LNCaP clone FGC (cell line): Measurements from ENCODE around the gene HAUS3.

Experiments used
- DNase-seq: peaks from one replicate; pipeline ENCODE4 v3.0.0-alpha.2; 2011; ENCODE audit warnings: low read depth
- H3K4me3 ChIP-seq: 2 replicates; pipeline ENCODE4 v1.5.1; 2011; ENCODE audit warnings: mild to moderate bottlenecking, low read depth, low read length, control low read depth
- TF ChIP-seq, protein P1 (sequence below): IDR thresholded peaks from 2 replicates; pipeline ENCODE4 v1.5.1; 2012; ENCODE audit warnings: mild to moderate bottlenecking; ENCODE audit not compliant: control insufficient read depth, insufficient read depth; ENCODE audit errors: extremely low read depth

HAUS3 gene

DNA sequence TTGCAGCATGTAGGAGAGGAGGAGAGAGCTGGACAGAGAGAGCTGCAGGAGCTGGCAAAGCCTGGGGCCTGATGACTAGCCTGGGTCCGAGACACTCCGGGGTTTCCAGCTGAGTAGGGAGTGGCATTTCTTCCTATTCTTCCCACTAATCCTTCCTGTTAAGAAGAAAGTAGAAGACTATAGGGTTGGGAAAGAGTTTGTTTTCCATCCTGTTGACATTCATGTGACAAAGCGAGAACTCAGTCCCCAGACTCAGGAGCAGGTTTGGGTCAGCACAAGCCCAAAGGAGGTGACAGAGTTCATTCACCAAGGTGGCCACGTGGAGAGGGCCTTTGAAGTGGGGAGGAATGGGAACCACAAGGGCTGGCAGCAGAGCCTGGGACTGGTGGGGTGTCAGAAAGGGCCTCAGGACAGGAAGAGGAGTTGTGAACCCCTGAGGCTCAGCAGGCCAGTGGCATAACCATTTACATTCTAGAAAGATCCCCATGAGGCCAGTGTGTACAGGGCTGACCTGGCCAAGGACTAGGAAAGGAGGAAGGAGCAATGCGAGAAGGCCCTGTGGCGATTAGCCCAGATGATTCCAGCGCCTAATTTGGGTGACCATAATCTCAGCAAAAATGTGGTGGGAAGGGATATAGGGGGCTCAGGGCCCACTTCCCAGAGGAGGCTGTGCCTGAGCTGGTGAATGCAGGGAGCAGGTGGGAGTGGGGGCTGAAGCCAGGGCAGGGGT, 3.3 kb upstream of the HAUS3 start:
- TF ChIP-seq, protein P1, sequence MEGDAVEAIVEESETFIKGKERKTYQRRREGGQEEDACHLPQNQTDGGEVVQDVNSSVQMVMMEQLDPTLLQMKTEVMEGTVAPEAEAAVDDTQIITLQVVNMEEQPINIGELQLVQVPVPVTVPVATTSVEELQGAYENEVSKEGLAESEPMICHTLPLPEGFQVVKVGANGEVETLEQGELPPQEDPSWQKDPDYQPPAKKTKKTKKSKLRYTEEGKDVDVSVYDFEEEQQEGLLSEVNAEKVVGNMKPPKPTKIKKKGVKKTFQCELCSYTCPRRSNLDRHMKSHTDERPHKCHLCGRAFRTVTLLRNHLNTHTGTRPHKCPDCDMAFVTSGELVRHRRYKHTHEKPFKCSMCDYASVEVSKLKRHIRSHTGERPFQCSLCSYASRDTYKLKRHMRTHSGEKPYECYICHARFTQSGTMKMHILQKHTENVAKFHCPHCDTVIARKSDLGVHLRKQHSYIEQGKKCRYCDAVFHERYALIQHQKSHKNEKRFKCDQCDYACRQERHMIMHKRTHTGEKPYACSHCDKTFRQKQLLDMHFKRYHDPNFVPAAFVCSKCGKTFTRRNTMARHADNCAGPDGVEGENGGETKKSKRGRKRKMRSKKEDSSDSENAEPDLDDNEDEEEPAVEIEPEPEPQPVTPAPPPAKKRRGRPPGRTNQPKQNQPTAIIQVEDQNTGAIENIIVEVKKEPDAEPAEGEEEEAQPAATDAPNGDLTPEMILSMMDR, result no peak
- H3K4me3 ChIP-seq, result no peak overlapping the region
- no peak for DNase-seq

DNA sequence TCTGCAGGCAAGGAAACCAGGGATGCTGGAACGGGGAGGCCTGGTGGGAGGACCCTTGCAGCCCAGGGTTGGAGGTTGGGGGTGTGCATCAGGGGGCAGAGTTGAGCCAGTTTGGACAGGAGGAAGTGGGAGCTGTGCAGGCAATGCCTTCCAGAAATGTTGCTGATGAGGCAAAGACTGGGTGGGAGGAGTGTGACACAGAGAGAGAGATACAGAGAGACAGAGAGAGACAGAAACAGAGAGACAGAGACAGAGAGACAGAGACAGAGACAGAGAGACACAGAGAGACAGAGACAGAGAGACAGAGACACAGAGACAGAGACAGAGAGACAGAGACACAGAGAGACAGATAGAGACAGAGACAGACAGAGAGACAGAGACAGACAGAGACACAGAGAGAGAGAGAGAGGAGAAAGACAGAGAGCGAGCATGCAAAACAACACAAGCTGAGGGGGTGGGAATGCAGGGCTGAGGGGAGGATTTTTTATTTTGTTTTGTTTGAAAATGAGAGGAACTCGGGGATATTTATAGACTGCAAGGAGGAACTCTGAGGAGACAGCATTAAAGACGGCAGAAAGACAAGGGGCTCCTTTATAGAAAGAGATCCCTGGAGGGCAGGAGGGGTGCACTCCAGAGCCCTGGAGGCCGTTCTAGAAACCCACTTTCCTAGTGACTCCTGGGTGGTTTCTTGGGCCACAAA, 1.9 kb upstream of the HAUS3 start:
- TF ChIP-seq, protein P1, result no peak
- no peak for DNase-seq
- H3K4me3 ChIP-seq, result no peak overlapping the region

DNA sequence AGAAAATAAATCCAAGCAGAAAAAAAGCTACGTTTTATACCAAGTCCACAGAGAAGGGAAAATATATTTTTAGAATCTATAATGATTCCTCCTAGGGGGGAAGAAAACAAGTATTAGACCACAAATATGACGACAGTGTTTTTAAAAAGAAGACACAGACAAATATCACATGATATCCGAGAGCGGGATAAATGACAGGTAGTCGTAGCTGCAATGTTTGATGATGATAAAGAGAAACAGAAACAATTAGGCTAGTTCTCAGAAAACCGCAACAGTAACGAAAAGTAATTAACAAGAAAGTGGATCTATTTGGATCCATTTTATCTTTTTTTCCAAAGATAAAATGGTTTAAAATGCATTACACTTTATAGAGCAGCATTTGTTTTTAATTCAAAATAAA, 918 bp downstream of the HAUS3 start:
- DNase-seq, result no peak
- H3K4me3 ChIP-seq, result peak overlapping the region; percentile 83
- TF ChIP-seq, protein P1, result no peak

DNA sequence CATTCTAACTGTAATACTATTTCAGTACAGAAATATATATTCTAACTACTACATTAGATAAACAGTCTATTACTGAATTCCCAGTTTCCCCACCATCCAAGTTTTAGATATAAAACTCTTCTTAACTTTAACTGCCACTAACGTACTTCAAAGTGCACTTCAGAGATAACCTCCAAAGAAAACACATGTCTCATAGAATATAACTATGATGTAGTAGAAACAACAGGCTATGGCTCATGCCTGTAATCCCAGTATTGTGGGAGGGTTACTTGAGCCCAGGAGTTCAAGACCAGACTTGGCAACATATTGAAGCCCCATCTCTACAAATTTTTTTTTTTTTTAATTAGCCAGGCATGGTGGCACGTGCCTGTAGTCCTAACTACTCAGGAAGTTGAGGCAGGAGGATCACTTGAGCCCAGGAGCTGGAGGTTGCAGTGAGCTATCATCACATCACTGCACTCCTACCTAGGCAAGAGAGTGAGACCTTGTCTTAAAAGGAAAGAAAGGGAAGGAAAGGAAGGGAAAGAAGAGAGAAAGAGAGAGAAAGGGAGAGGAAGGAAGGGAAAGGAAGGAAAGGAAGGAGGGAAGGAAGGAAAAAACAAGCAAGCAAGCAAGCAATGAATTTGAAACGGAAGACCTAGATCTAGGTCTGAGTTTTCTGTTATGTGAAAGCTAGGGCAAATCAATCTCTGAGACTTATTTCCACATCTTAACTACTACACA, 4.8 kb downstream of the HAUS3 start:
- TF ChIP-seq, protein P1, result no peak
- H3K4me3 ChIP-seq, result no peak overlapping the region
- no peak for DNase-seq

DNA sequence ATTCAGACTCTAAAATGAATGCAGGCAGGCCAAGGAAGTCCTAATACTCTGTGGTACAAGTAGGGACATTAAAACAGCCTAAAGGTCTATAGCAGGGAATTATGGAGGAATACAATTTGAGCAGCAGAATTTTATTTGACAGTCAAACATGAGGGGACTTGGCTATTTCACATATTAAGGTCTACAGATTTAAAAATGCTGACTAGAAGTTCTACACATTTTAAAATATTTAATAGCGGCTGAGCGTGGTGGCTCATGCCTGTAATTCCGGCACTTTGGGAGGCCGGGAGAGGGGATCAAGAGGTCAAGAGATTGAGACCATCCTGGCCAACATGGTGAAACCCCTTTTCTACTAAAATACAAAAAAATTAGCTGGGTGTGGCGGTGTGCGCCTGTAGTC, 10.8 kb downstream of the HAUS3 start:
- DNase-seq, result no peak
- TF ChIP-seq, protein P1, result no peak
- no peak overlapping the region for H3K4me3 ChIP-seq

DNA sequence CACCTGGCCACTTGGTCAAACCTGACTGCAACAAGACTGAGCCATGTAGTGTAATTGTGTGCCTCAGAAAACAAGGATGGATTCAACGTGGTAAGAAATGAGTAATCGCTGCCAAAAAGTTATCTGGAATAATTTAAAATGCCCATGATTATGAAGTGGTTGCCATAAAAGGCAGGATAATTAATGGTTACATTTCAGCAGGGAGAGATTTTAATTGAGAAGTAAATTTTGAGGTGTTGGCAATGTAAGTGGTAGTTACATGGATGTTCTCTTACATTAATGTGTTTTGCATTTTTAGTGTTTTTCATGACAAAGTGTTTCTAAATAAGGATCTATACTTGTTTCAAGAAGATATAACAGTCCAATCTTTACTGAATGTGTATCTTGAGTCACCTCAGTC, 15.7 kb downstream of the HAUS3 start:
- DNase-seq, result no peak
- TF ChIP-seq, protein P1, result no peak
- H3K4me3 ChIP-seq, result no peak overlapping the region
